ENCODE data around the gene CORIN.

- TF ChIP-seq, protein P1, sequence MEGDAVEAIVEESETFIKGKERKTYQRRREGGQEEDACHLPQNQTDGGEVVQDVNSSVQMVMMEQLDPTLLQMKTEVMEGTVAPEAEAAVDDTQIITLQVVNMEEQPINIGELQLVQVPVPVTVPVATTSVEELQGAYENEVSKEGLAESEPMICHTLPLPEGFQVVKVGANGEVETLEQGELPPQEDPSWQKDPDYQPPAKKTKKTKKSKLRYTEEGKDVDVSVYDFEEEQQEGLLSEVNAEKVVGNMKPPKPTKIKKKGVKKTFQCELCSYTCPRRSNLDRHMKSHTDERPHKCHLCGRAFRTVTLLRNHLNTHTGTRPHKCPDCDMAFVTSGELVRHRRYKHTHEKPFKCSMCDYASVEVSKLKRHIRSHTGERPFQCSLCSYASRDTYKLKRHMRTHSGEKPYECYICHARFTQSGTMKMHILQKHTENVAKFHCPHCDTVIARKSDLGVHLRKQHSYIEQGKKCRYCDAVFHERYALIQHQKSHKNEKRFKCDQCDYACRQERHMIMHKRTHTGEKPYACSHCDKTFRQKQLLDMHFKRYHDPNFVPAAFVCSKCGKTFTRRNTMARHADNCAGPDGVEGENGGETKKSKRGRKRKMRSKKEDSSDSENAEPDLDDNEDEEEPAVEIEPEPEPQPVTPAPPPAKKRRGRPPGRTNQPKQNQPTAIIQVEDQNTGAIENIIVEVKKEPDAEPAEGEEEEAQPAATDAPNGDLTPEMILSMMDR (optimal IDR thresholded peaks at IDR 0.05 in 1 of 3, IDR thresholded peaks at IDR 0.05 in 1 of 3, conservative IDR thresholded peaks at IDR 0.05 in 1 of 3; ENCODE audit: extremely low read depth in 1 of 3, insufficient read depth in 2 of 3, low read length in 3 of 3): no peak
- TF ChIP-seq EZH2 (IDR thresholded peaks at IDR 0.05; ENCODE audit: low read length): no peak
Measured at GRCh38 chr4:47550899-47551548, 286.8 kb downstream of the CORIN start.

Data from keratinocyte (primary cell).